ENCODE data around the gene GRAMD1B.

Gene GRAMD1B

DNA sequence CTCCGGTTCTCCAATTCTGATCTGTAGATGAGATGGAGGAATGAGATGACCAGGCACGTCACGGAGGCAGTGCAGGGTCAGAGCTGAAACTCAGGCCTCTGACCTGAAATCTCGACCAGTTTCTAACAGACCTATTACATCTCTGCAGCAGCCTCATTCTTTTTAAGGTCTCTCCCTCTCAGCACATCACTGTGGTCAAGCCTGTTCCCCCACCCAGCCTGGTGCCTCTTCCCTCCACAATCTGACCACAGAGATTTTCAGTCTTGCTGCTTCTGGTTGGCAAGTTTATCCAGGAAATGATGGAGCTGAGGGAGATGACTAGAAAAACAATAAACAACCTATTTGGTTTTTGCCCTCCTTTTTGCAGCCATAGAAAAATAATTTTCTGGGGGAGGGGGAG lies 9.5 kb downstream of the GRAMD1B start:
- no peak for DNase-seq (ENCODE audit: low read depth)
- no peak overlapping the region for H3K4me3 ChIP-seq (replicated peaks; ENCODE audit: low read depth, low read length)
- TF ChIP-seq CTCF (IDR thresholded peaks at IDR 0.05; ENCODE audit: low read length, missing control alignments): no peak

GRCh38 chr11:123441161-123441560 lies 11.1 kb downstream of the GRAMD1B start:
- no peak for DNase-seq (ENCODE audit: low read depth)
- H3K4me3 ChIP-seq (replicated peaks; ENCODE audit: low read depth, low read length): no peak overlapping the region
- no peak for TF ChIP-seq CTCF (IDR thresholded peaks at IDR 0.05; ENCODE audit: low read length, missing control alignments)

GRCh38 chr11:123443851-123444623 lies 14.0 kb downstream of the GRAMD1B start:
- H3K4me3 ChIP-seq (replicated peaks; ENCODE audit: low read depth, low read length): no peak overlapping the region
- no peak for DNase-seq (ENCODE audit: low read depth)
- TF ChIP-seq CTCF (IDR thresholded peaks at IDR 0.05; ENCODE audit: low read length, missing control alignments): no peak

DNA sequence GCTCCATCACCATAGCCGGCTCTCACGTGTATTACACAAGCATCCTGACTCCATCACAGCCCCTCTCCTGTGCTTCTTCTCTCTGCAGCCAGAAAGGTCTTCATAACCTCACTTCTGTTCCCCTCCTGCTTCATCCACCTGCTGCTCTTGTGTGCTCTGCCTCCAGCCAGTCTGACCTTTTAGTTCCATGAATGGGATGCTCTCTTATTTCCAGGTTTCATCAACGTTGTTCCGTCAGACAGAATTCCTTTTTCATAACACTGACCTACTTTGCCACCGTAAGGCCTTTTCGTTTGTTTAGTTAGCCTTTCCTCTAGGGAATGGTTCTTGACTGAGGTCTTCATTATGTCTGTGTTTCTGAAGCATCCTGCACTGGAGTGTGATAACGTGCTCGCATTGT lies 18.8 kb downstream of the GRAMD1B start:
- DNase-seq (ENCODE audit: low read depth): no peak
- TF ChIP-seq CTCF (IDR thresholded peaks at IDR 0.05; ENCODE audit: low read length, missing control alignments): no peak
- no peak overlapping the region for H3K4me3 ChIP-seq (replicated peaks; ENCODE audit: low read depth, low read length)

GRCh38 chr11:123449436-123449835 lies 19.4 kb downstream of the GRAMD1B start:
- no peak for DNase-seq (ENCODE audit: low read depth)
- TF ChIP-seq CTCF (IDR thresholded peaks at IDR 0.05; ENCODE audit: low read length, missing control alignments): no peak
- H3K4me3 ChIP-seq (replicated peaks; ENCODE audit: low read depth, low read length): no peak overlapping the region

- no peak for TF ChIP-seq CTCF (IDR thresholded peaks at IDR 0.05; ENCODE audit: low read length, missing control alignments)
- DNase-seq (ENCODE audit: low read depth): peak; percentile 96
- H3K4me3 ChIP-seq (replicated peaks; ENCODE audit: low read depth, low read length): no peak overlapping the region
These were observed 20.6 kb downstream of the GRAMD1B start for GRCh38 chr11:123450623-123451022.
